ENCODE data around the gene OVOL2. TPM values are rescaled to one million over a fixed set of nuclear protein-coding genes. Genes with fewer than 3 reads are reported as not detected.

Gene OVOL2
- total RNA-seq, 1 donor from 2014 or later, result not detected

DNA sequence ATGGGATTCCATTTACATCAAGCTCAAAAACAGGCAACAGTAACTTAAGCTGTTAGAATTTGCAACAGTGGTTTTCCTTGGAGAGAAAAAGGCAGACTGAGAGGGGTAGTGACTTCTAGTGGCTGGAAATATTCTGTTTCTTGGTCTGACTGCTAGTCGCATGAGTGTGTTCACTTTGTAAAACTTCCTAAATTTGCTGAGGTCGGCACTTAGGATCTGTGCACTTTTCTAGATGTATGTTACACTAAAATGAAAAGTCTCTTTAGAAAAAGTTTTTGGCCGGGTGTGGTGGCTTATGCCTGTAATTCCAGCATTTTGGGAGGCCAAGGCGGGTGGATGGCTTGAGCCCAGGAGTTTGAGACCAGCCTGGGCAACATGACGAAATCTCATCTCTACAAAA lies 18.7 kb downstream of the OVOL2 start:
- DNase-seq (ENCODE audit: low spot score in 2 of 2), result no peak
- Histone ChIP-seq H3K27me3 (no peaks in the 10 kb centered on the region), H3K9me3 (peaks cover 0 to 6% of the 10 kb centered on the region in 2 donors), H3K27ac (no peak overlapping the region), H3K4me3 (no peak overlapping the region), H3K36me3 (no peaks in the 10 kb centered on the region), H3K4me1 (no peaks in the 10 kb centered on the region)
- intact Hi-C loops (cut with DNase I), result no loop called here
- TF ChIP-seq, protein P1, sequence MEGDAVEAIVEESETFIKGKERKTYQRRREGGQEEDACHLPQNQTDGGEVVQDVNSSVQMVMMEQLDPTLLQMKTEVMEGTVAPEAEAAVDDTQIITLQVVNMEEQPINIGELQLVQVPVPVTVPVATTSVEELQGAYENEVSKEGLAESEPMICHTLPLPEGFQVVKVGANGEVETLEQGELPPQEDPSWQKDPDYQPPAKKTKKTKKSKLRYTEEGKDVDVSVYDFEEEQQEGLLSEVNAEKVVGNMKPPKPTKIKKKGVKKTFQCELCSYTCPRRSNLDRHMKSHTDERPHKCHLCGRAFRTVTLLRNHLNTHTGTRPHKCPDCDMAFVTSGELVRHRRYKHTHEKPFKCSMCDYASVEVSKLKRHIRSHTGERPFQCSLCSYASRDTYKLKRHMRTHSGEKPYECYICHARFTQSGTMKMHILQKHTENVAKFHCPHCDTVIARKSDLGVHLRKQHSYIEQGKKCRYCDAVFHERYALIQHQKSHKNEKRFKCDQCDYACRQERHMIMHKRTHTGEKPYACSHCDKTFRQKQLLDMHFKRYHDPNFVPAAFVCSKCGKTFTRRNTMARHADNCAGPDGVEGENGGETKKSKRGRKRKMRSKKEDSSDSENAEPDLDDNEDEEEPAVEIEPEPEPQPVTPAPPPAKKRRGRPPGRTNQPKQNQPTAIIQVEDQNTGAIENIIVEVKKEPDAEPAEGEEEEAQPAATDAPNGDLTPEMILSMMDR (IDR thresholded peaks at IDR 0.05), result no peak

DNA sequence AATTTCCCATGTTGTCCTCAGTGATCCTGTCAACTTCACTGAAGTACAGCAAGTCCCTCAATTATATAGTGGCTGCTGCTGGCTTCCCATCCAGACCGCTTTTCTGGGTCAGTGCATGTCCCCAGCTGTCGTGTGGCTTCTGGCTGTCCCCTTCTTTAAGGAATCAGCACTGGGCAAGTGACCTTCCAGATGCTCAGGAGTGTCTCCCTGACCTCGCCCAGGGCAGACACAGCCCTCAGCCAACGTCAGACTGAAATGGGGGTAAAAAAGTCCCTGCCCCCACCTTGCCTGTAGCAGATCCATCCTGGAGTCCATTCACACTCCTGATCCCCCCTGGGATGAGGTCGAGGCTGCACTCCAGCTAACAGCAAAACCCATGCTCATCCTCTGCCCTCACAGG lies 23.7 kb downstream of the OVOL2 start:
- no peak for DNase-seq (ENCODE audit: low spot score in 2 of 2)
- no peaks in the 10 kb centered on the region for H3K36me3 ChIP-seq
- H3K27ac ChIP-seq, result no peak overlapping the region
- H3K4me3 ChIP-seq, result no peak overlapping the region
- intact Hi-C loops (cut with DNase I), result no loop called here
- H3K27me3 ChIP-seq, result no peaks in the 10 kb centered on the region
- H3K9me3 ChIP-seq, result no peaks in the 10 kb centered on the region
- no peaks in the 10 kb centered on the region for H3K4me1 ChIP-seq
- TF ChIP-seq, protein P1 (IDR thresholded peaks at IDR 0.05), result no peak

DNA sequence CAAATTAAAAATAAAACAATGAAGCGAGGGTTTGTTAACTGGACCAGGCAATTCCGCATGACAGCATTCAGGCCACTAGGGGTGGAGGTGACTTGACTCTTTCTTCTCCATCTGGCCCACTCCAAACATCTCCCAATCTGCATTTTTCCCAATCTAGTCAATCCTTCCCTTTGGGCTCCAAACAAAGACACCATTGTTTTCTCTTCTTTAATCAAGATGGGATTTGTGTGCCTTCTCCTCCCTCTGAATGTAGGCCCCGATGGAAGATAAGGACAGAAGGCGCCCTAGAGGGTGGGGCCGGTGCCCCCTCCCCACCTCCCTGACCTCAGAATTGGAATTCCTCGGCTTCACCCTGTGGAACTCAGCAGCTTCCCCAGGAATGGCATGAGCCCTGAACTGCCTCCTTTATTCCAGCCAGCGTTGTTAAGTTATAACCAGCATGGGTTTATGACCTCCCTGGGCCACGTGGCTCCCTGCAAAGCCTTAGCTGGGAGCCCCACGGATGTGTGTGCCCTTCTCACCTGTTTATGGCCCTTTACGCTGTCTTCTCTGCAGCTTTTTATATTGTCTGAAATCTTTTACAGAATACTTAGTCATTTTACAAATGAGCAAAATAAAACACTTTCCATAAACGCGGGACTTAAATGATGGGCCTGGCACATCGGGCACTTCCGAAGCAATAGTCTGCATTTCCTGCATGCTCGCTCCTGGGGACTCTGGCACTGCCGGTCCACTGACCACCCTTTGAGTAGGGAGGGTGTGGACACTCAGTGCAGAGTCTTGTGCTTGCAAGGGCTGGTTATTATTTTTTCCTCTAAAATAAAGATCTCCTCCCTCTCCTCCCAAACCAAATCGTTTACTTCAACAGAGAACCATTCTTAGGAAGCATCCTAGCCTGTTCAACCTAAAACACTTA lies 24.5 kb downstream of the OVOL2 start:
- no peak overlapping the region for H3K4me3 ChIP-seq
- H3K36me3 ChIP-seq, result no peaks in the 10 kb centered on the region
- DNase-seq (ENCODE audit: low spot score in 2 of 2), result no peak
- no peaks in the 10 kb centered on the region for H3K9me3 ChIP-seq
- TF ChIP-seq, protein P1 (IDR thresholded peaks at IDR 0.05), result no peak
- no peaks in the 10 kb centered on the region for H3K27me3 ChIP-seq
- H3K4me1 ChIP-seq, result no peaks in the 10 kb centered on the region
- no peak overlapping the region for H3K27ac ChIP-seq
- intact Hi-C loops (cut with DNase I), result no loop called here

DNA sequence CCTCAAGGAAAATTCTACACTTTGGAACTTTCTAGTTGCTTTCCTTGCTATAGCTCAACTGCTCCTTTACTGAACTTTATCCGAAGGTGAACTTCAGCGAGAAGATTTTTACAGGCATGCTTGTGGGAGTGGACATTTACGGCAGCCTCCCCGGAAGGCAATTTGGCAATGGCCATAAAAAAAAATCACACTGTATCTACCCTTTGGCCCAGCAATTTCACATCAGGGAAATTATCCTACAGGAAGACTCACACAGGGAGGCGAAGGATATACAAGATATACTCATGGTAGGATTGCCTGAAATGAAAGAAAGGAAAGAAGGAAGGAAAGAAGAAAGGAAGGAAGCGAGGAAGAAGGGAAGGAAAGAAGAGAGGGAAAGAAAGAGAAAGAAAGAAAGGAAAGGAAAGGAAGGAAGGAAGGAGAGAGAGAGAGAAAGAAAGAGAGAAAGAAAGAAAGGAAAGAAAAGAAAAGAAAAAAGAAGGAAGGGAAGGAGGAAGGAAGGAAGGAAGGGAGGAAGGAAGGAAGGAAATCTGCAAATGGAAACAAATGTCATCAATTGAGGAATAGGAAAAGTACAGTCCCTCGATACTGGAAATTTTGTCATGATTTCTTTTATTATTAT lies 25.7 kb downstream of the OVOL2 start:
- Histone ChIP-seq H3K4me3 (no peak overlapping the region), H3K27ac (no peak overlapping the region), H3K27me3 (no peaks in the 10 kb centered on the region), H3K9me3 (no peaks in the 10 kb centered on the region), H3K36me3 (no peaks in the 10 kb centered on the region), H3K4me1 (no peaks in the 10 kb centered on the region)
- no peak for DNase-seq (ENCODE audit: low spot score in 2 of 2)
- intact Hi-C loops (cut with DNase I), result no loop called here
- TF ChIP-seq, protein P1 (IDR thresholded peaks at IDR 0.05), result no peak

DNA sequence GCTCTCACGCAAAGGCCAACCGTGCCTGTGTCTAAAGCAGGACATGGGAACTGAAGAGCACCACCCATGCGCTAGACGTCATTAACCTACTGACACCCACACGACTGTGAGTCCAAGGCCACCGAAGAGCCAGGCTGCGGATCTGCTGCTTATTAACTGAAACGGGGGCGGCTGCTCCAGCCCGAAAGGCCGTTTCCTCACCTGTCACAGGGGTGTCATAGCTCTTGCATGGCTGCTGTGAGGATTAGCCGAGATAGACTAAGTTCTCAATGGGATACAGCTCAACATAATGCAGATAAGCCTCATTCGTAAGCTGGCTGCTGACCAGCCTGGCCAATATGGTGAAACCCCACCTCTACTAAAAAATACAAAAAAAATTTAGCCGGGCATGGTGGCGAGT lies 26.7 kb downstream of the OVOL2 start:
- no peaks in the 10 kb centered on the region for H3K27me3 ChIP-seq
- no peak for DNase-seq (ENCODE audit: low spot score in 2 of 2)
- intact Hi-C loops (cut with DNase I), result no loop called here
- no peaks in the 10 kb centered on the region for H3K36me3 ChIP-seq
- H3K4me3 ChIP-seq, result no peak overlapping the region
- H3K9me3 ChIP-seq, result no peaks in the 10 kb centered on the region
- TF ChIP-seq, protein P1 (IDR thresholded peaks at IDR 0.05), result no peak
- H3K27ac ChIP-seq, result no peak overlapping the region
- no peaks in the 10 kb centered on the region for H3K4me1 ChIP-seq

Data from ascending aorta (tissue), 2 donors.